A549 treated with AZD2906 at 1 μM for 4 hours (cell line): ENCODE measurements around the gene CYTL1. TPM values are rescaled to one million over a fixed set of nuclear protein-coding genes. Genes with fewer than 3 reads are reported as not detected.

ENCODE experiments used
- total RNA-seq: library from RNA; stranded (reverse); fragments of 200-300 nt; extraction: Qiagen RNA extraction; gene quantifications from 5 replicates; pipeline ENCODE4 v1.2.3, GENCODE V29; 2022

Gene CYTL1
- not detected in 5 replicates for total RNA-seq

GRCh38 chr4:5019274-5019673 is at the start of gene CYTL1:
Gene CYTL1 (minus strand): TSS chr4:5019458. CDS start chr4:5019445, 13 bp downstream.

GRCh38 chr4:5051278-5052203 is 32.3 kb upstream of the CYTL1 start, which contains the start of gene STK32B:
Gene STK32B (plus strand): TSS chr4:5051480.

Other genes with a start within 250 kb of the CYTL1 start
- gene MSX1, start 159.8 kb downstream of the CYTL1 start, total RNA-seq: 5.9 to 10.1 TPM (median 9.0 TPM) in 5 replicates
- 14.7 to 17.4 TPM (median 16.0 TPM) in 5 replicates for gene STK32B, start 32.0 kb upstream of the CYTL1 start, total RNA-seq